Limb (tissue), 2 donors: ENCODE data around the gene SOAT2.

Experiments
- DNase-seq, 2 donors: peaks; one replicate each; pipeline ENCODE4 v3.0.0-alpha.2; 2016; ENCODE audit errors: extremely low spot score in 2 of 2

Gene SOAT2

GRCh38 chr12:53064613-53065436 lies 38.5 kb upstream of the SOAT2 start:
- DNase-seq = peak in 1 of 2 donors; percentile 40

- DNase-seq = no peak
Measured at GRCh38 chr12:53065470-53065869, 37.8 kb upstream of the SOAT2 start.

GRCh38 chr12:53065975-53066931 lies 37.0 kb upstream of the SOAT2 start:
- peak; percentile 83 to 86 for DNase-seq

GRCh38 chr12:53067074-53067992 lies 36.0 kb upstream of the SOAT2 start:
- DNase-seq = no peak

GRCh38 chr12:53067993-53068770 lies 35.1 kb upstream of the SOAT2 start:
- DNase-seq = no peak

- DNase-seq = no peak
Measured at GRCh38 chr12:53068811-53069585, 34.3 kb upstream of the SOAT2 start.

GRCh38 chr12:53069621-53070410 lies 33.5 kb upstream of the SOAT2 start:
- DNase-seq = peak in 1 of 2 donors; percentile 43

GRCh38 chr12:53070877-53071492 lies 32.3 kb upstream of the SOAT2 start:
- no peak for DNase-seq

- DNase-seq = peak; percentile 50 to 66
Measured at GRCh38 chr12:53071591-53072551, 31.4 kb upstream of the SOAT2 start.

- DNase-seq = no peak
Measured at GRCh38 chr12:53073881-53074280, 29.4 kb upstream of the SOAT2 start.

GRCh38 chr12:53074283-53074998 lies 28.8 kb upstream of the SOAT2 start:
- DNase-seq = no peak

GRCh38 chr12:53074999-53075370 lies 28.3 kb upstream of the SOAT2 start:
- no peak for DNase-seq

GRCh38 chr12:53076461-53076860 lies 26.8 kb upstream of the SOAT2 start:
- no peak for DNase-seq

GRCh38 chr12:53077030-53077429 lies 26.3 kb upstream of the SOAT2 start:
- no peak for DNase-seq

- no peak for DNase-seq
Measured at GRCh38 chr12:53078425-53079225, 24.7 kb upstream of the SOAT2 start.
